Keratinocyte (primary cell): ENCODE results near the gene VGLL2. TPM values are rescaled to one million over a fixed set of nuclear protein-coding genes. Genes with fewer than 3 reads are reported as not detected.

ENCODE experiments used
- DNase-seq: peaks from one replicate; pipeline ENCODE4 v3.0.0-alpha.2; 2011; ENCODE audit warnings: low read depth, missing footprints, low spot score
- FAIRE-seq: peaks from 2 replicates; lab custom pipeline; 2011; peaks lifted over from hg19 to GRCh38; lab: Jason Lieb, UNC
- H2AFZ ChIP-seq: 2 replicates; pipeline ENCODE4 v1.6.0; 2012; ENCODE audit warnings: low read length, control low read depth, inconsistent platforms; ENCODE audit not compliant: control insufficient read depth
- H3K27ac ChIP-seq: 2 replicates; pipeline ENCODE4 v1.5.1; 2011; ENCODE audit warnings: low read length; ENCODE audit not compliant: control insufficient read depth, insufficient read depth
- H3K27me3 ChIP-seq: 3 replicates; pipeline ENCODE4 v1.6.0; 2011; ENCODE audit warnings: low read length; ENCODE audit not compliant: control insufficient read depth, insufficient read depth; ENCODE audit errors: extremely low read depth
- H3K36me3 ChIP-seq, 2 experiments: 2 replicates in 1 of 2; 3 replicates in 1 of 2; pipeline ENCODE4 v1.5.1; 2011; ENCODE audit warnings: low read length in 2 of 2, mild to moderate bottlenecking in 1 of 2; ENCODE audit not compliant: control insufficient read depth in 2 of 2, insufficient read depth in 2 of 2; ENCODE audit errors: extremely low read depth in 1 of 2
- H3K4me1 ChIP-seq: 3 replicates; pipeline ENCODE4 v1.5.1; 2011; ENCODE audit warnings: low read length; ENCODE audit not compliant: control insufficient read depth, insufficient read depth; ENCODE audit errors: extremely low read depth
- H3K4me2 ChIP-seq: 3 replicates; pipeline ENCODE4 v1.6.0; 2011; ENCODE audit warnings: low read depth, low read length; ENCODE audit not compliant: control insufficient read depth, insufficient read depth; ENCODE audit errors: extremely low read depth
- H3K4me3 ChIP-seq, 3 experiments: fragments of 200-600 bp in 1 of 3; sonication (generic) in 1 of 3; 2 replicates in 2 of 3; 3 replicates in 1 of 3; pipeline ENCODE4 v1.5.1; 2011 to 2016; ENCODE audit warnings: low read length in 3 of 3, mild to moderate bottlenecking in 3 of 3, control low read depth in 2 of 3, inconsistent platforms in 1 of 3, low read depth in 1 of 3, mixed read lengths in 1 of 3, mixed run types in 1 of 3, moderate library complexity in 1 of 3; ENCODE audit not compliant: control insufficient read depth in 2 of 3, insufficient read depth in 2 of 3; ENCODE audit errors: extremely low read depth in 1 of 3
- H3K79me2 ChIP-seq: 2 replicates; pipeline ENCODE4 v1.6.0; 2012; ENCODE audit warnings: low read length; ENCODE audit not compliant: control insufficient read depth, insufficient read depth
- H3K9ac ChIP-seq: 3 replicates; pipeline ENCODE4 v1.6.0; 2011; ENCODE audit warnings: low read length; ENCODE audit not compliant: control insufficient read depth, insufficient read depth; ENCODE audit errors: extremely low read depth
- H3K9me1 ChIP-seq: 3 replicates; pipeline ENCODE4 v1.6.0; 2011; ENCODE audit warnings: low read length; ENCODE audit not compliant: control insufficient read depth, insufficient read depth; ENCODE audit errors: extremely low read depth
- H3K9me3 ChIP-seq: 2 replicates; pipeline ENCODE4 v1.5.1; 2012; ENCODE audit warnings: low read depth, low read length; ENCODE audit not compliant: control insufficient read depth
- H4K20me1 ChIP-seq: 3 replicates; pipeline ENCODE4 v1.6.0; 2011; ENCODE audit warnings: low read length; ENCODE audit not compliant: control insufficient read depth, insufficient read depth; ENCODE audit errors: extremely low read depth
- CTCF ChIP-seq, 3 experiments: IDR thresholded peaks in 1 of 3; conservative IDR thresholded peaks in 1 of 3; optimal IDR thresholded peaks in 1 of 3; 2 replicates in 2 of 3; 3 replicates in 1 of 3; pipeline versions ENCODE3 to v1.5.1; 2011; ENCODE audit warnings: low read length in 3 of 3, mild to moderate bottlenecking in 3 of 3, moderate library complexity in 2 of 3, control low read depth in 1 of 3, inconsistent platforms in 1 of 3; ENCODE audit not compliant: insufficient read depth in 2 of 3; ENCODE audit errors: extremely low read depth in 1 of 3
- EZH2 ChIP-seq: IDR thresholded peaks from one replicate; pipeline ENCODE4 v1.6.1; 2012; ENCODE audit warnings: inconsistent platforms, mild to moderate bottlenecking, low read length, moderate library complexity
- dilution Hi-C: fragments of 300-500 bp; cut with MboI; formaldehyde crosslinking; loops from one replicate; pipeline ENCODE4 v1.7.0; 2020; ENCODE audit warnings: low sequenced_read_pairs; ENCODE audit not compliant: extremely low pct_ligation_motif_present
- polyA plus RNA-seq, 5 experiments: library from polyadenylated mRNA; depleted of rRNA in 3 of 5; stranded (reverse) in 3 of 5; stranded (forward) in 1 of 5; unstranded in 1 of 5; fragments of >200 nt; gene quantifications; 1 replicate in 1 of 5; 2 replicates in 3 of 5; 3 replicates in 1 of 5; pipeline versions ENCODE4 v1.2.1 to v1.2.3, GENCODE V29; 2011 to 2012; ENCODE audit warnings: missing spikeins in 2 of 5, low read depth in 1 of 5, low replicate concordance in 1 of 5

Gene VGLL2
- polyA plus RNA-seq, 1 donor (not counting 4 experiments of a cell fraction or from before 2014, with no cell fraction given) = not detected

- H4K20me1 ChIP-seq = peaks cover 2% of the 10 kb centered on the region
- no peak overlapping the region for H2AFZ ChIP-seq
- no peaks in the 10 kb centered on the region for H3K79me2 ChIP-seq
- peaks cover 11% of the 10 kb centered on the region for H3K4me1 ChIP-seq
- peaks cover 95% of the 10 kb centered on the region for H3K27me3 ChIP-seq
- H3K9ac ChIP-seq = no peak overlapping the region
- H3K9me3 ChIP-seq = no peaks in the 10 kb centered on the region
- no peak for DNase-seq
- H3K36me3 ChIP-seq = no peaks in the 10 kb centered on the region
- peak overlapping the region; percentile 60 for H3K4me2 ChIP-seq
- TF ChIP-seq CTCF (optimal IDR thresholded peaks at IDR 0.05 in 1 of 3, IDR thresholded peaks at IDR 0.05 in 1 of 3, conservative IDR thresholded peaks at IDR 0.05 in 1 of 3; ENCODE audit: extremely low read depth in 1 of 3, insufficient read depth in 2 of 3, low read length in 3 of 3) = no peak
- TF ChIP-seq EZH2 = peak; percentile 89
- no peak for FAIRE-seq
- H3K4me3 ChIP-seq = peak overlapping the region in 1 of 3 experiments; percentile 17
- no peak overlapping the region for H3K27ac ChIP-seq
- H3K9me1 ChIP-seq = no peaks in the 10 kb centered on the region
- dilution Hi-C loops = no loop called here
Measured at GRCh38 chr6:117270055-117270842, 4.9 kb downstream of the VGLL2 start.

GRCh38 chr6:117270843-117271507, 5.6 kb downstream of the VGLL2 start:
- Histone ChIP-seq H3K4me1 (peaks cover 5% of the 10 kb centered on the region), H3K36me3 (no peaks in the 10 kb centered on the region), H3K27ac (no peak overlapping the region), H3K4me3 (peak overlapping the region in 1 of 3 experiments; percentile 17), H3K79me2 (no peaks in the 10 kb centered on the region), H3K4me2 (no peak overlapping the region), H2AFZ (no peak overlapping the region), H3K27me3 (peaks cover 95% of the 10 kb centered on the region), H4K20me1 (peaks cover 2% of the 10 kb centered on the region), H3K9me1 (no peaks in the 10 kb centered on the region), H3K9ac (no peak overlapping the region), H3K9me3 (no peaks in the 10 kb centered on the region)
- TF ChIP-seq CTCF (optimal IDR thresholded peaks at IDR 0.05 in 1 of 3, IDR thresholded peaks at IDR 0.05 in 1 of 3, conservative IDR thresholded peaks at IDR 0.05 in 1 of 3; ENCODE audit: extremely low read depth in 1 of 3, insufficient read depth in 2 of 3, low read length in 3 of 3) (no peak), EZH2 (no peak)
- dilution Hi-C loops = no loop called here
- DNase-seq (no peak), FAIRE-seq (no peak)
